Neural cell (in vitro differentiated cells): ENCODE measurements around the gene KCTD12. TPM values are rescaled to one million over a fixed set of nuclear protein-coding genes. Genes with fewer than 3 reads are reported as not detected.

Source experiments
- H2AFZ ChIP-seq: fragments of 200-600, 300-800 bp; sonication (generic), shearing (Covaris generic); 2 replicates; pipeline ENCODE4 v1.6.0; 2014; ENCODE audit warnings: low read depth, mild to moderate bottlenecking, antibody characterized with exemption, low read length, moderate library complexity
- H3F3A ChIP-seq: fragments of 200-600 bp; shearing (Covaris generic); 2 replicates; pipeline ENCODE4 v1.6.1; 2016; ENCODE audit warnings: mild to moderate bottlenecking, moderate library complexity, mixed read lengths, antibody characterized with exemption, low read length; ENCODE audit not compliant: insufficient read depth, poor library complexity, severe bottlenecking
- H3K27ac ChIP-seq: fragments of 200-600, 300-800 bp; sonication (generic), shearing (Covaris generic); 2 replicates; pipeline ENCODE4 v1.5.1; 2014; ENCODE audit warnings: mild to moderate bottlenecking, low read length, moderate library complexity
- H3K27me3 ChIP-seq: fragments of 300-800, 200-600 bp; sonication (generic), shearing (Covaris generic); 2 replicates; pipeline ENCODE4 v1.6.0; 2014; ENCODE audit warnings: mild to moderate bottlenecking, low read depth, low read length, moderate library complexity; ENCODE audit not compliant: insufficient read depth
- H3K36me3 ChIP-seq: fragments of 300-800, 200-600 bp; sonication (generic), shearing (Covaris generic); 2 replicates; pipeline ENCODE4 v1.5.1; 2014; ENCODE audit warnings: mild to moderate bottlenecking, antibody characterized with exemption, low read length, moderate library complexity; ENCODE audit not compliant: insufficient read depth
- H3K4me2 ChIP-seq: fragments of 300-800, 200-600 bp; sonication (generic), shearing (Covaris generic); 2 replicates; pipeline ENCODE4 v1.6.0; 2014; ENCODE audit warnings: mild to moderate bottlenecking, low read length
- H3K4me3 ChIP-seq: fragments of 300-800, 200-600 bp; sonication (generic), shearing (Covaris generic); 2 replicates; pipeline ENCODE4 v1.5.1; 2014; ENCODE audit warnings: mild to moderate bottlenecking, low read length, moderate library complexity
- H3K79me2 ChIP-seq: fragments of 200-600 bp; shearing (Covaris generic); replicated peaks from 2 replicates; pipeline ENCODE4 v1.6.0; 2014; ENCODE audit warnings: mild to moderate bottlenecking, low read length, moderate library complexity; ENCODE audit not compliant: insufficient read depth
- H3K9ac ChIP-seq: fragments of 300-800, 200-600 bp; sonication (generic), shearing (Covaris generic); 2 replicates; pipeline ENCODE4 v1.6.1; 2016; ENCODE audit warnings: mild to moderate bottlenecking, low read length, mixed read lengths
- H3K9me2 ChIP-seq: fragments of 200-600 bp; shearing (Covaris generic); 2 replicates; pipeline ENCODE4 v1.6.1; 2016; ENCODE audit warnings: mild to moderate bottlenecking, low read length, mixed read lengths; ENCODE audit not compliant: insufficient read depth
- H3K9me3 ChIP-seq: fragments of 200-600, 300-800 bp; sonication (generic), shearing (Covaris generic); 2 replicates; pipeline ENCODE4 v1.6.1; 2016; ENCODE audit warnings: mild to moderate bottlenecking, mixed run types, low read length, moderate library complexity, mixed read lengths
- H4K20me1 ChIP-seq: fragments of 200-600 bp; shearing (Covaris generic); 2 replicates; pipeline ENCODE4 v1.6.1; 2016; ENCODE audit warnings: mild to moderate bottlenecking, mixed run types; ENCODE audit not compliant: insufficient read depth
- CTCF ChIP-seq: fragments of 450-650 bp; IDR thresholded peaks from 2 replicates; pipeline ENCODE4 v1.5.1; 2014; ENCODE audit warnings: antibody characterized with exemption, mild to moderate bottlenecking, moderate library complexity; ENCODE audit not compliant: poor library complexity, severe bottlenecking
- EP300 ChIP-seq: fragments of 450-650 bp; conservative IDR thresholded peaks from 2 replicates; pipeline ENCODE4 v1.6.1; 2014; ENCODE audit warnings: antibody characterized with exemption, mild to moderate bottlenecking, moderate library complexity; ENCODE audit not compliant: poor library complexity, severe bottlenecking
- EZH2 ChIP-seq: fragments of 200-600, 300-800 bp; shearing (Covaris generic), sonication (generic); IDR thresholded peaks from 2 replicates; pipeline ENCODE4 v1.6.1; 2014; ENCODE audit warnings: antibody characterized with exemption, low read length, borderline replicate concordance, mild to moderate bottlenecking; ENCODE audit not compliant: insufficient read depth, poor library complexity, severe bottlenecking
- MXI1 ChIP-seq: fragments of 450-650 bp; conservative IDR thresholded peaks from 2 replicates; pipeline ENCODE4 v1.6.1; 2014; ENCODE audit warnings: antibody characterized with exemption, mild to moderate bottlenecking; ENCODE audit not compliant: poor library complexity, severe bottlenecking
- POLR2AphosphoS5 ChIP-seq: IDR thresholded peaks from 2 replicates; pipeline ENCODE4 v1.6.1; 2012
- RAD21 ChIP-seq: fragments of 450-650 bp; conservative IDR thresholded peaks from 2 replicates; pipeline ENCODE4 v1.6.1; 2014; ENCODE audit warnings: antibody characterized with exemption, mild to moderate bottlenecking, moderate library complexity
- SMC3 ChIP-seq: fragments of 450-650 bp; conservative IDR thresholded peaks from 2 replicates; pipeline ENCODE4 v1.6.1; 2014; ENCODE audit warnings: antibody characterized with exemption, mild to moderate bottlenecking, moderate library complexity; ENCODE audit not compliant: poor library complexity
- TAF1 ChIP-seq: IDR thresholded peaks from 2 replicates; pipeline ENCODE4 v1.6.1; 2012; ENCODE audit warnings: low read depth
- polyA plus RNA-seq: library from polyadenylated mRNA; depleted of rRNA; stranded (reverse); fragments of >200 nt; gene quantifications from 2 replicates; pipeline ENCODE4 v1.2.3, GENCODE V29; 2014
- TF ChIP-seq, protein P1 (sequence below): IDR thresholded peaks from 2 replicates; pipeline ENCODE4 v1.6.1; 2012; ENCODE audit warnings: borderline replicate concordance

KCTD12 gene
- polyA plus RNA-seq, 1 donor from 2014 or later: 2.7 TPM

DNA sequence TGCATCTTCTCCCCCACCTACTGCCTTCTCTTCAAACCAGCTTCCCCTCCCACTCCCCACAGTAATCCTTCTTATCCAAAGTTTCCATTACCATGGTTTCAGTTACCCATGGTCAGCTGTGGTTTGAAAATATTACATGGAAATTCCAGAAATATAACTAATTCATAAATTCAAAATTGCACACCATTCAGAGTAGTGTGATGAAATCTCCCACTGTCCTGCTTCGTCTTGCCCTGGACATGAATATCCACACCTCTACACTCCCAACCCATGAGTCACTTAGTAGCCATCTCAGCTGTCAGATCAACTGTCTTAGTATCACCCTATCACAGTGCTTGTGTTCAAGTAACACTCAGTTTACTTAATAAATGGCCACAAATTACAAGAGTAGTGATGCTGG lies 3.8 kb upstream of the KCTD12 start:
- Histone ChIP-seq H3K79me2 (no peaks in the 10 kb centered on the region), H3K27ac (no peak overlapping the region), H3K9ac (no peak overlapping the region), H3K4me2 (no peak overlapping the region), H4K20me1 (no peaks in the 10 kb centered on the region), H3K9me2 (no peaks in the 10 kb centered on the region), H2AFZ (no peak overlapping the region), H3K4me3 (no peak overlapping the region), H3F3A (no peaks in the 10 kb centered on the region), H3K9me3 (no peaks in the 10 kb centered on the region), H3K36me3 (no peaks in the 10 kb centered on the region), H3K27me3 (peaks cover 33% of the 10 kb centered on the region)
- TF ChIP-seq, protein P1, sequence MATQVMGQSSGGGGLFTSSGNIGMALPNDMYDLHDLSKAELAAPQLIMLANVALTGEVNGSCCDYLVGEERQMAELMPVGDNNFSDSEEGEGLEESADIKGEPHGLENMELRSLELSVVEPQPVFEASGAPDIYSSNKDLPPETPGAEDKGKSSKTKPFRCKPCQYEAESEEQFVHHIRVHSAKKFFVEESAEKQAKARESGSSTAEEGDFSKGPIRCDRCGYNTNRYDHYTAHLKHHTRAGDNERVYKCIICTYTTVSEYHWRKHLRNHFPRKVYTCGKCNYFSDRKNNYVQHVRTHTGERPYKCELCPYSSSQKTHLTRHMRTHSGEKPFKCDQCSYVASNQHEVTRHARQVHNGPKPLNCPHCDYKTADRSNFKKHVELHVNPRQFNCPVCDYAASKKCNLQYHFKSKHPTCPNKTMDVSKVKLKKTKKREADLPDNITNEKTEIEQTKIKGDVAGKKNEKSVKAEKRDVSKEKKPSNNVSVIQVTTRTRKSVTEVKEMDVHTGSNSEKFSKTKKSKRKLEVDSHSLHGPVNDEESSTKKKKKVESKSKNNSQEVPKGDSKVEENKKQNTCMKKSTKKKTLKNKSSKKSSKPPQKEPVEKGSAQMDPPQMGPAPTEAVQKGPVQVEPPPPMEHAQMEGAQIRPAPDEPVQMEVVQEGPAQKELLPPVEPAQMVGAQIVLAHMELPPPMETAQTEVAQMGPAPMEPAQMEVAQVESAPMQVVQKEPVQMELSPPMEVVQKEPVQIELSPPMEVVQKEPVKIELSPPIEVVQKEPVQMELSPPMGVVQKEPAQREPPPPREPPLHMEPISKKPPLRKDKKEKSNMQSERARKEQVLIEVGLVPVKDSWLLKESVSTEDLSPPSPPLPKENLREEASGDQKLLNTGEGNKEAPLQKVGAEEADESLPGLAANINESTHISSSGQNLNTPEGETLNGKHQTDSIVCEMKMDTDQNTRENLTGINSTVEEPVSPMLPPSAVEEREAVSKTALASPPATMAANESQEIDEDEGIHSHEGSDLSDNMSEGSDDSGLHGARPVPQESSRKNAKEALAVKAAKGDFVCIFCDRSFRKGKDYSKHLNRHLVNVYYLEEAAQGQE: no peak
- TF ChIP-seq RAD21: no peak

DNA sequence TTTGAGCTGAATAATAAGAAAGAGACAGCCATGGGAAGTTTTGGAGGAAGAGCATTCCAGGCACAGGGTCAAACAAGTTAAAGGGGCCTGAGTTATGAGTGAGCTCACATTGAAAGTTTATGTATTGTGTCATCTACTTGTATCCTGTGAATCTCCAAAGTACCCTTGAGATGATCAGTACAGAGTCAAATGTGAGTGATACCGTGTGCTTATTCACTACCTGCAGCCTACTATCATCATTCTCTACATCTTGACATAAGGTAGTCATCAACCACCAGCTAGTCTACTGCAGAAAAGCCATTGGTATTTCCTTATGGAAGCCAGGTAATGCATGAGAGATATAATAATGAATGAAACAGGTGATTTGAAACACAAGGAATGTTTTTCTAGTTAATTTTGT lies 3.0 kb upstream of the KCTD12 start:
- Histone ChIP-seq H3K4me2 (no peak overlapping the region), H3F3A (no peaks in the 10 kb centered on the region), H3K9ac (no peak overlapping the region), H3K9me3 (no peaks in the 10 kb centered on the region), H3K9me2 (no peaks in the 10 kb centered on the region), H2AFZ (no peak overlapping the region), H3K79me2 (no peaks in the 10 kb centered on the region), H3K4me3 (no peak overlapping the region), H3K27me3 (peaks cover 41% of the 10 kb centered on the region), H4K20me1 (no peaks in the 10 kb centered on the region), H3K27ac (no peak overlapping the region), H3K36me3 (no peaks in the 10 kb centered on the region)
- TF ChIP-seq POLR2AphosphoS5 (no peak), RAD21 (no peak), CTCF (no peak), MXI1 (no peak), EZH2 (no peak), EP300 (no peak), TAF1 (no peak), SMC3 (no peak)
- TF ChIP-seq, protein P1: no peak
